BE2C (cell line): ENCODE data around the gene GATD1.

Experiments used
- DNase-seq: peaks from one replicate; pipeline ENCODE4 v3.0.0-alpha.2; 2020
- H3K27me3 ChIP-seq: fragments of 250-450 bp; sonication (Bioruptor Pico); 2 replicates; pipeline ENCODE4 v1.5.1; 2020; ENCODE audit warnings: mild to moderate bottlenecking
- H3K36me3 ChIP-seq: fragments of 250-450 bp; sonication (Bioruptor Pico); 2 replicates; pipeline ENCODE4 v1.5.1; 2020; ENCODE audit warnings: mild to moderate bottlenecking
- H3K4me1 ChIP-seq: fragments of 250-450 bp; sonication (Bioruptor Pico); 2 replicates; pipeline ENCODE4 v1.5.1; 2020
- H3K4me3 ChIP-seq: 2 replicates; pipeline ENCODE4 v1.5.1; 2011; ENCODE audit warnings: low read depth, low read length
- H3K9me3 ChIP-seq: fragments of 250-450 bp; sonication (Bioruptor Pico); 2 replicates; pipeline ENCODE4 v1.5.1; 2020
- CTCF ChIP-seq: IDR thresholded peaks from 2 replicates; pipeline ENCODE4 v1.5.1; 2012; ENCODE audit warnings: mild to moderate bottlenecking, low read depth, low read length

The GATD1 gene

GRCh38 chr11:772429-773390, 4.6 kb downstream of the GATD1 start:
- TF ChIP-seq CTCF, result no peak
- Histone ChIP-seq H3K27me3 (no peaks in the 10 kb centered on the region), H3K4me1 (no peaks in the 10 kb centered on the region), H3K36me3 (peaks cover 21% of the 10 kb centered on the region), H3K4me3 (no peak overlapping the region), H3K9me3 (no peaks in the 10 kb centered on the region)
- DNase-seq, result no peak

- no peak for DNase-seq
- Histone ChIP-seq H3K4me3 (no peak overlapping the region), H3K36me3 (peaks cover 21% of the 10 kb centered on the region), H3K27me3 (no peaks in the 10 kb centered on the region), H3K4me1 (no peaks in the 10 kb centered on the region), H3K9me3 (no peaks in the 10 kb centered on the region)
- TF ChIP-seq CTCF, result no peak
These were observed 5.6 kb downstream of the GATD1 start for GRCh38 chr11:771617-772204.

- no peak for DNase-seq
- H3K27me3 ChIP-seq, result no peaks in the 10 kb centered on the region
- no peak overlapping the region for H3K4me3 ChIP-seq
- no peaks in the 10 kb centered on the region for H3K9me3 ChIP-seq
- H3K4me1 ChIP-seq, result no peaks in the 10 kb centered on the region
- TF ChIP-seq CTCF, result no peak
- H3K36me3 ChIP-seq, result peaks cover 23% of the 10 kb centered on the region
These were observed 6.4 kb downstream of the GATD1 start for GRCh38 chr11:770642-771616.

GRCh38 chr11:769887-770641, 7.2 kb downstream of the GATD1 start:
- Histone ChIP-seq H3K4me3 (no peak overlapping the region), H3K9me3 (no peaks in the 10 kb centered on the region), H3K27me3 (no peaks in the 10 kb centered on the region), H3K4me1 (no peaks in the 10 kb centered on the region), H3K36me3 (peaks cover 27% of the 10 kb centered on the region)
- no peak for TF ChIP-seq CTCF
- DNase-seq, result no peak

GRCh38 chr11:767238-767637, 10.0 kb downstream of the GATD1 start:
- TF ChIP-seq CTCF, result no peak
- no peak for DNase-seq
- Histone ChIP-seq H3K27me3 (no peaks in the 10 kb centered on the region), H3K9me3 (no peaks in the 10 kb centered on the region), H3K4me1 (no peaks in the 10 kb centered on the region), H3K36me3 (peaks cover 44% of the 10 kb centered on the region), H3K4me3 (no peak overlapping the region)
